ENCODE data around the gene CFLAR. TPM values are rescaled to one million over a fixed set of nuclear protein-coding genes. Genes with fewer than 3 reads are reported as not detected.

Gene CFLAR
- total RNA-seq, 3 donors from 2014 or later: 279 to 340 (median 291) TPM

GRCh38 chr2:201218780-201219179 is 102.8 kb downstream of the CFLAR start:
- H3K4me1 Mint-ChIP-seq (ENCODE audit: low read depth): peaks cover 41% of the 10 kb centered on the region
- DNase-seq: no peak

GRCh38 chr2:201219328-201220096 is 103.5 kb downstream of the CFLAR start:
- Mint-ChIP-seq H3K36me3 (ENCODE audit: insufficient read depth) (peaks cover 18% of the 10 kb centered on the region), H3K9me3 (no peaks in the 10 kb centered on the region), H3K4me1 (ENCODE audit: low read depth) (peaks cover 42% of the 10 kb centered on the region), H3K4me3 (no peak overlapping the region), H3K27me3 (ENCODE audit: low read depth) (no peaks in the 10 kb centered on the region)
- DNase-seq (no peak), ATAC-seq (no peak)

More at GRCh38 chr2:201218780-201219179, 102.8 kb downstream of the CFLAR start:
- Mint-ChIP-seq H3K36me3 (ENCODE audit: insufficient read depth) (peaks cover 18% of the 10 kb centered on the region), H3K9me3 (no peaks in the 10 kb centered on the region), H3K27me3 (ENCODE audit: low read depth) (no peaks in the 10 kb centered on the region), H3K4me3 (no peak overlapping the region)
- no peak for ATAC-seq

- DNase-seq (peak; percentile 23), ATAC-seq (no peak)
- Mint-ChIP-seq H3K27me3 (ENCODE audit: low read depth) (no peaks in the 10 kb centered on the region), H3K4me1 (ENCODE audit: low read depth) (peaks cover 45% of the 10 kb centered on the region), H3K36me3 (ENCODE audit: insufficient read depth) (peaks cover 17% of the 10 kb centered on the region), H3K4me3 (no peak overlapping the region), H3K9me3 (no peaks in the 10 kb centered on the region)
These were observed 104.2 kb downstream of the CFLAR start for GRCh38 chr2:201220102-201220570.

- H3K4me1 Mint-ChIP-seq (ENCODE audit: low read depth): peaks cover 42% of the 10 kb centered on the region
- peak; percentile 18 to 49 for ATAC-seq
- H3K36me3 Mint-ChIP-seq (ENCODE audit: insufficient read depth): peaks cover 8% of the 10 kb centered on the region
- no peak for DNase-seq
- no peaks in the 10 kb centered on the region for H3K9me3 Mint-ChIP-seq
- no peak overlapping the region for H3K4me3 Mint-ChIP-seq
- H3K27me3 Mint-ChIP-seq (ENCODE audit: low read depth): no peaks in the 10 kb centered on the region
These were observed 107.4 kb downstream of the CFLAR start for GRCh38 chr2:201223089-201224073.

Other genes starting within 250 kb of the CFLAR start
- gene PPIL3, start 227.1 kb upstream of the CFLAR start, total RNA-seq: 10 to 100 TPM; 24.1 to 49.3 (median 30.2) TPM
- gene NIF3L1, start 226.8 kb upstream of the CFLAR start, total RNA-seq: 10 to 100 TPM; 18.1 to 25.2 (median 23.6) TPM
- 10 to 100 TPM; 42.7 to 52.4 (median 45.9) TPM for gene ORC2, start 152.5 kb upstream of the CFLAR start, total RNA-seq
- gene HYCC2, start 44.5 kb upstream of the CFLAR start, total RNA-seq: 10 to 100 TPM; 27.2 to 33.3 (median 27.7) TPM
- 100 to 1,000 TPM; 113 to 124 (median 121) TPM for gene NDUFB3, start 44.2 kb upstream of the CFLAR start, total RNA-seq
- gene CASP10, start 67.0 kb downstream of the CFLAR start, total RNA-seq: 1 to 10 TPM; 3.4 to 4.8 (median 4.4) TPM
- gene CASP8, start 144.4 kb downstream of the CFLAR start, total RNA-seq: 10 to 100 TPM; 31.6 to 45.8 (median 36.9) TPM
- gene FLACC1, start 241.2 kb downstream of the CFLAR start, total RNA-seq: 1 to 10 TPM in 1 of 3 donors, under 1 TPM in 2; 0.63 to 1.5 (median 0.87) TPM

All from activated T-cell treated with anti-CD3 and anti-CD28 coated beads, Interleukin-2, amount 50 U/mL, for 4 hours (primary cell).